T-cell (primary cell): ENCODE results near the gene ASB2. TPM values are rescaled to one million over a fixed set of nuclear protein-coding genes. Genes with fewer than 3 reads are reported as not detected.

Source experiments
- ATAC-seq, 4 experiments: fragments of 200-7000 bp in 3 of 4; fragments of 150-1000 bp in 1 of 4; cut with Tn5 transposase; replicated peaks in 1 of 4; 1 replicate in 3 of 4; 2 replicates in 1 of 4; pipeline ENCODE4 v1.10.0; 2021; ENCODE audit warnings: moderate library complexity in 3 of 4, mild to moderate bottlenecking in 2 of 4, moderate number of reproducible peaks in 1 of 4
- CTCF ChIA-PET, 2 donors: fragments of 300-600 bp; sonication (Branson Sonifier 250); formaldehyde crosslinking; loops; one replicate each; lab custom pipeline; 2022; ENCODE audit warnings: antibody characterized with exemption in 2 of 2; lab: Charles Lee
- POLR2A ChIA-PET, 2 donors: fragments of 300-600 bp; sonication (Branson Sonifier 250); formaldehyde crosslinking; loops; one replicate each; lab custom pipeline; 2022; ENCODE audit warnings: antibody characterized with exemption in 2 of 2; lab: Charles Lee
- DNase-seq, 35 experiments: peaks; one replicate each; pipeline versions ENCODE4 v3.0.0 to v3.0.0-alpha.2; 2013 to 2023
- H3K27ac ChIP-seq: one replicate; pipeline ENCODE4 v1.5.1; 2013; ENCODE audit warnings: low read length
- H3K27me3 ChIP-seq, 2 experiments: replicated peaks in 1 of 2; 1 replicate in 1 of 2; 2 replicates in 1 of 2; pipeline versions ENCODE4 v1.6.1 to v1.7.0; 2013; ENCODE audit warnings: low read length in 1 of 2, mixed read lengths in 1 of 2; ENCODE audit not compliant: control insufficient read depth in 2 of 2, insufficient read depth in 2 of 2; ENCODE audit errors: extremely low read depth in 1 of 2
- H3K36me3 ChIP-seq, 2 donors: 1 replicate in 1 of 2; 2 replicates in 1 of 2; pipeline versions ENCODE4 v1.6.1 to v1.7.0; 2013; ENCODE audit warnings: low read length in 1 of 2; ENCODE audit not compliant: control insufficient read depth in 2 of 2, insufficient read depth in 1 of 2; ENCODE audit errors: extremely low read depth in 1 of 2
- H3K4me1 ChIP-seq, 2 experiments: 1 replicate in 1 of 2; 2 replicates in 1 of 2; pipeline versions ENCODE4 v1.6.1 to v1.7.0; 2013; ENCODE audit warnings: low read length in 2 of 2, mixed read lengths in 1 of 2; ENCODE audit not compliant: insufficient read depth in 2 of 2, control insufficient read depth in 1 of 2; ENCODE audit errors: extremely low read depth in 1 of 2
- H3K4me3 ChIP-seq, 2 donors: 1 replicate in 1 of 2; 2 replicates in 1 of 2; pipeline versions ENCODE4 v1.5.1 to v1.7.0; 2013; ENCODE audit warnings: mild to moderate bottlenecking in 2 of 2, low read length in 1 of 2, moderate library complexity in 1 of 2; ENCODE audit not compliant: control insufficient read depth in 1 of 2; ENCODE audit errors: extremely low read depth in 1 of 2
- H3K9me3 ChIP-seq: 2 replicates; pipeline ENCODE4 v1.7.0; 2013
- H3K27ac Mint-ChIP-seq, 2 donors: one replicate each; pipeline ENCODE4 v1.8.0; 2020 to 2021; ENCODE audit warnings: mild to moderate bottlenecking in 2 of 2, mixed read lengths in 2 of 2
- H3K27me3 Mint-ChIP-seq, 2 donors: one replicate each; pipeline ENCODE4 v1.8.0; 2021 to 2022; ENCODE audit warnings: mixed read lengths in 2 of 2
- H3K36me3 Mint-ChIP-seq: one replicate; pipeline ENCODE4 v1.8.0; 2021; ENCODE audit warnings: mixed read lengths
- H3K4me1 Mint-ChIP-seq, 3 donors: one replicate each; pipeline ENCODE4 v1.8.0; 2020 to 2022; ENCODE audit warnings: mixed read lengths in 3 of 3, mild to moderate bottlenecking in 1 of 3
- H3K4me3 Mint-ChIP-seq, 3 donors: one replicate each; pipeline ENCODE4 v1.8.0; 2020 to 2022; ENCODE audit warnings: mild to moderate bottlenecking in 3 of 3, mixed read lengths in 3 of 3, moderate library complexity in 3 of 3
- H3K9me3 Mint-ChIP-seq, 3 donors: one replicate each; pipeline ENCODE4 v1.8.0; 2020 to 2022; ENCODE audit warnings: mixed read lengths in 3 of 3
- WGBS: methylation state at CpG from one replicate; pipeline ENCODE4 v1.1.5; 2013; ENCODE audit warnings: missing lambda C conversion rate; ENCODE audit not compliant: insufficient coverage; 5-methylcytosine and 5-hydroxymethylcytosine counted together
- total RNA-seq, 35 experiments: library from RNA in 6 of 35; stranded (reverse) in 6 of 35; fragments of 120-200 nt in 1 of 35; gene quantifications; one replicate each; pipeline versions ENCODE4 v1.2.1 to v1.2.4 and lab custom pipeline; 2013 to 2026

ASB2 gene
- total RNA-seq, 5 donors from 2014 or later (not counting 1 experiment from before 2014, with no cell fraction given): 2.7 to 5.4 (median 3.3) TPM

DNA sequence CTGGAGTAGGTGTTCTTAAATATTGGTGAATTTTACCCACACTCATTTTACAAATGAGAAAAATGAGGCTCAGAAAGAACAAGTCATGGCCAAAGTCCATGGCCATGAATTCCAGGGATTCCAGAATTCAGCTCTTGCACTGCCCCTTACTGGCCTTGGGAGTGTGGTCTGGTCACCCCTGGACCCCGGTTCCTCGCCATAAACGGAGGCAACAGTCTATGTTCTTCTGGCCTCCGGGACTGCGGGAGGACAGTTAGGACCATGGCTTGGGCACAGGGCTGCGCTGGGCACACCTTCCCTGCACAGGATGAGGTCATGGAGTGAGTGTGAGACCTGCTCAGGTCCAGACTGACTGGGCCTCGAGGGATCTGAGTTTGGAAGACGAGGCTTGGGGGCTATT lies 27.6 kb upstream of the ASB2 start:
- Histone ChIP-seq H3K36me3 (no peaks in the 10 kb centered on the region), H3K4me3 (no peak overlapping the region), H3K27me3 (peaks cover 0 to 30% of the 10 kb centered on the region in 2 experiments), H3K27ac (no peak overlapping the region), H3K9me3 (no peaks in the 10 kb centered on the region), H3K4me1 (peaks cover 0 to 24% of the 10 kb centered on the region in 2 experiments)
- ChIA-PET POLR2A (no interaction called here), CTCF (interaction anchor here (1.1 to 1.9 kb wide), 3 partner anchors 64 to 68 kb away, joined by 3 to 9 read pairs (median 5); no protein-coding TSS in a partner anchor)
- ATAC-seq (no peak), DNase-seq (no peak)
- H3K9me3 Mint-ChIP-seq: no peaks in the 10 kb centered on the region
- WGBS: 94% methylated on average over 5 of the region's 8 CpGs
- H3K4me1 Mint-ChIP-seq: peaks cover 19 to 25% (median 21%) of the 10 kb centered on the region in 3 donors
- H3K27ac Mint-ChIP-seq: no peak overlapping the region
- peaks cover 7 to 8% of the 10 kb centered on the region in 2 donors for H3K27me3 Mint-ChIP-seq
- H3K4me3 Mint-ChIP-seq: no peak overlapping the region
- H3K36me3 Mint-ChIP-seq: no peaks in the 10 kb centered on the region

- H3K27me3 Mint-ChIP-seq: peaks cover 7% of the 10 kb centered on the region in 2 donors
- 83% methylated on average over 1 of the region's 4 CpGs for WGBS
Observed at GRCh38 chr14:94003397-94003796, 27.0 kb upstream of the ASB2 start.

GRCh38 chr14:94001501-94002396 lies 25.4 kb upstream of the ASB2 start:
- Mint-ChIP-seq H3K36me3 (no peaks in the 10 kb centered on the region), H3K27me3 (peaks cover 7% of the 10 kb centered on the region in 2 donors), H3K9me3 (no peaks in the 10 kb centered on the region), H3K4me3 (peak overlapping the region in 1 of 3 donors; percentile 29), H3K27ac (no peak overlapping the region), H3K4me1 (peaks cover 7 to 12% (median 9%) of the 10 kb centered on the region in 3 donors)
- H3K4me3 ChIP-seq: no peak overlapping the region
- H3K27ac ChIP-seq: no peak overlapping the region
- DNase-seq (peak in 33 of 35 experiments; percentile 3 to 81 (median 40)), ATAC-seq (peak; percentile 71 to 86 (median 76))
- ChIA-PET CTCF (interaction anchor here (0.7 to 3.7 kb wide), 6 partner anchors 62 to 162 kb away, joined by 3 to 32 read pairs (median 4); no protein-coding TSS in a partner anchor), POLR2A (no interaction called here)
- peaks cover 0 to 34% of the 10 kb centered on the region in 2 experiments for H3K27me3 ChIP-seq
- no peaks in the 10 kb centered on the region for H3K9me3 ChIP-seq
- H3K36me3 ChIP-seq: no peaks in the 10 kb centered on the region
- whole genome bisulfite sequencing: 59% methylated on average over 16 of the region's 26 CpGs
- peaks cover 0 to 12% of the 10 kb centered on the region in 2 experiments for H3K4me1 ChIP-seq

More at GRCh38 chr14:94003397-94003796, 27.0 kb upstream of the ASB2 start:
- no peak overlapping the region for H3K27ac ChIP-seq
- H3K4me3 ChIP-seq: no peak overlapping the region
- no peak for ATAC-seq
- ChIA-PET POLR2A (no interaction called here), CTCF (interaction anchor here (0.6 to 1.9 kb wide), 4 partner anchors 63 to 867 kb away, joined by 3 to 7 read pairs (median 4); no protein-coding TSS in a partner anchor)
- peaks cover 0 to 29% of the 10 kb centered on the region in 2 experiments for H3K27me3 ChIP-seq
- H3K9me3 Mint-ChIP-seq: no peaks in the 10 kb centered on the region
- H3K27ac Mint-ChIP-seq: no peak overlapping the region
- H3K9me3 ChIP-seq: no peaks in the 10 kb centered on the region
- H3K4me1 ChIP-seq: peaks cover 0 to 17% of the 10 kb centered on the region in 2 experiments
- peaks cover 15 to 19% (median 18%) of the 10 kb centered on the region in 3 donors for H3K4me1 Mint-ChIP-seq
- no peak for DNase-seq
- H3K4me3 Mint-ChIP-seq: no peak overlapping the region
- no peaks in the 10 kb centered on the region for H3K36me3 Mint-ChIP-seq
- no peaks in the 10 kb centered on the region for H3K36me3 ChIP-seq

DNA sequence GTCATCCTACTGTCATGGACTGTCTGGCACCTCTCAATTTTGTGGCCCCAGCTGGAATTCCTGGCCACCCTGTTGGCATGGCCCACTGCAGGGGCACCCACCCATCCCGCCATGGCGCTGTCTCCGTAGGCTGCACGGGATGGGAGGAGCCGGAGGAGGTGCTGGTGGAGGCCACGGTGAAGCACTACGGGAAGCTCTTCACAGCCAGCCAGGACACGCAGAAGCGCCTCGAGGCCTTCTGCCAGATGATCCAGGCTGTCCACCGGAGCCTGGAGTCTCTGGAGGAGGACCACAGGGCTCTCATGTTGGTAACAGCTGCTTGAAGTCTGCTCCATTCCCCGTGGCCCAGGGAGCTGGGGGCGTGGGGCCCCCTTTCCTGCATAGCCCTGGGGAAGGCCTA lies 24.6 kb upstream of the ASB2 start:
- CTCF ChIA-PET: interaction anchor here (0.6 to 3.7 kb wide), 5 partner anchors 19 to 65 kb away, joined by 3 to 32 read pairs (median 3); no protein-coding TSS in a partner anchor
- WGBS: 85% methylated on average over 13 of the region's 13 CpGs
- H3K4me3 Mint-ChIP-seq: no peak overlapping the region
- no peaks in the 10 kb centered on the region for H3K36me3 ChIP-seq
- peaks cover 7 to 12% (median 9%) of the 10 kb centered on the region in 3 donors for H3K4me1 Mint-ChIP-seq
- peaks cover 0 to 40% of the 10 kb centered on the region in 2 experiments for H3K27me3 ChIP-seq
- POLR2A ChIA-PET: no interaction called here
- ATAC-seq (no peak), DNase-seq (no peak)
- no peak overlapping the region for H3K27ac Mint-ChIP-seq
- no peak overlapping the region for H3K27ac ChIP-seq
- no peaks in the 10 kb centered on the region for H3K36me3 Mint-ChIP-seq
- H3K9me3 ChIP-seq: no peaks in the 10 kb centered on the region
- H3K4me3 ChIP-seq: no peak overlapping the region
- H3K4me1 ChIP-seq: peaks cover 0 to 12% of the 10 kb centered on the region in 2 experiments
- no peaks in the 10 kb centered on the region for H3K9me3 Mint-ChIP-seq
- H3K27me3 Mint-ChIP-seq: peaks cover 7 to 8% of the 10 kb centered on the region in 2 donors

DNA sequence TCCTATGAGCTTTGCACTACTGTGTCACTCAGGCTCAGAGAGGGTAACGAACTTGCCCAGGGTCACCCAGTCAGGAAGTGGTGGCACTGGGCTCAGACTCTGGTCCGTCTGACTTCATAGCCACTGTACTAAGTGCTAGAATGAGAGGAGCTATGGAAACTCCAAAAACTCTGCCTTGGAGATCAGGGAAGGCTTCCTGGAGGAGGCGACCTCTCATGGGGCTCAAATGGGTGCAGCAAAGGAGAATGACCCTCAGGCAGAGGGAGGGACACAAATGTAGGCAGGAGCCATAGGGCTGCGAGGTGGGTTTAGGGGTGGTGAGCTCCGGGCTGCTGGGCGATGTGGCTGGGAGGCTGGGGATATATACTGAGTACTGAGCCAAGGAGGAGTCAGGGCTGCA lies 23.9 kb upstream of the ASB2 start:
- Histone ChIP-seq H3K27ac (no peak overlapping the region), H3K4me3 (no peak overlapping the region), H3K36me3 (no peaks in the 10 kb centered on the region), H3K27me3 (peaks cover 0 to 48% of the 10 kb centered on the region in 2 experiments), H3K9me3 (no peaks in the 10 kb centered on the region), H3K4me1 (peaks cover 0 to 12% of the 10 kb centered on the region in 2 experiments)
- H3K36me3 Mint-ChIP-seq: no peaks in the 10 kb centered on the region
- peaks cover 7 to 12% of the 10 kb centered on the region in 2 donors for H3K27me3 Mint-ChIP-seq
- H3K9me3 Mint-ChIP-seq: no peaks in the 10 kb centered on the region
- H3K4me3 Mint-ChIP-seq: no peak overlapping the region
- ChIA-PET POLR2A (interaction anchor here in 1 of 2 donors (0.7 kb wide), 1 partner anchor 13 kb away, joined by 5 read pairs; no protein-coding TSS in a partner anchor), CTCF (interaction anchor here (0.7 to 3.7 kb wide), 6 partner anchors 19 to 61 kb away, joined by 3 to 32 read pairs (median 4); no protein-coding TSS in a partner anchor)
- ATAC-seq (no peak), DNase-seq (no peak)
- peaks cover 7 to 12% (median 9%) of the 10 kb centered on the region in 3 donors for H3K4me1 Mint-ChIP-seq
- H3K27ac Mint-ChIP-seq: no peak overlapping the region
- WGBS: 85% methylated on average over 6 of the region's 6 CpGs

- Mint-ChIP-seq H3K9me3 (no peaks in the 10 kb centered on the region), H3K27ac (no peak overlapping the region), H3K27me3 (peaks cover 7 to 12% of the 10 kb centered on the region in 2 donors), H3K4me3 (no peak overlapping the region), H3K36me3 (no peaks in the 10 kb centered on the region), H3K4me1 (peaks cover 7 to 12% (median 9%) of the 10 kb centered on the region in 3 donors)
- no peak overlapping the region for H3K27ac ChIP-seq
- WGBS: 73% methylated on average over 7 of the region's 8 CpGs
- no peak overlapping the region for H3K4me3 ChIP-seq
- peaks cover 0 to 49% of the 10 kb centered on the region in 2 experiments for H3K27me3 ChIP-seq
- DNase-seq (no peak), ATAC-seq (no peak)
- H3K9me3 ChIP-seq: no peaks in the 10 kb centered on the region
- POLR2A ChIA-PET: interaction anchor here in 1 of 2 donors (0.7 kb wide), 1 partner anchor 14 kb away, joined by 5 read pairs; no protein-coding TSS in a partner anchor
- H3K4me1 ChIP-seq: peaks cover 0 to 12% of the 10 kb centered on the region in 2 experiments
- H3K36me3 ChIP-seq: no peaks in the 10 kb centered on the region
- CTCF ChIA-PET: interaction anchor here (0.7 to 3.7 kb wide), 6 partner anchors 20 to 60 kb away, joined by 3 to 32 read pairs (median 4); no protein-coding TSS in a partner anchor
Observed at GRCh38 chr14:93999573-93999972, 23.2 kb upstream of the ASB2 start.
